OCI-M1 (cell line): ENCODE results near the gene MSI2.
A peak's percentile ranks its signal among the peaks of the same experiment; 100 is the strongest.

Experiments
- DNase-seq: peaks from one replicate; lab custom pipeline; 2025; lab: John Stamatoyannopoulos, UW

The MSI2 gene

DNA sequence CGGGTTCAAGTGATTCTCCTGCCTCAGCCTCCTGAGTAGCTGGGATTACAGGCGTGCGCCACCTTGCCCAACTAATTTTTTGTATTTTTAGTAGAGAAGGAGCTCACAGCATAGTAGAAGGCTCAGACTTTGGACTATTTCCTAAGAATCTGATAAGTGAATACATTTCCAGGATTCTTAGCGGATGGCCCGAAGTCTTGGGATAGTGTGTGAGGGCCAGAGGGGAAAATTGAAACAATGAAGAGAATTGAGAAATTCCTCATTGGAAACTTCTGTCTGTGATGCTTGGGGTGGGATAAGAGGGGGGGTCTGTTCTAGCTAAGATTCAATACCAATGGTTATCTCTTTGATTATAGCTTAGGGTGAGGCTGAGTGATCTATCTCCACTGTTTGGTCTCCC, 183.3 kb downstream of the MSI2 start:
- DNase-seq, result no peak

DNA sequence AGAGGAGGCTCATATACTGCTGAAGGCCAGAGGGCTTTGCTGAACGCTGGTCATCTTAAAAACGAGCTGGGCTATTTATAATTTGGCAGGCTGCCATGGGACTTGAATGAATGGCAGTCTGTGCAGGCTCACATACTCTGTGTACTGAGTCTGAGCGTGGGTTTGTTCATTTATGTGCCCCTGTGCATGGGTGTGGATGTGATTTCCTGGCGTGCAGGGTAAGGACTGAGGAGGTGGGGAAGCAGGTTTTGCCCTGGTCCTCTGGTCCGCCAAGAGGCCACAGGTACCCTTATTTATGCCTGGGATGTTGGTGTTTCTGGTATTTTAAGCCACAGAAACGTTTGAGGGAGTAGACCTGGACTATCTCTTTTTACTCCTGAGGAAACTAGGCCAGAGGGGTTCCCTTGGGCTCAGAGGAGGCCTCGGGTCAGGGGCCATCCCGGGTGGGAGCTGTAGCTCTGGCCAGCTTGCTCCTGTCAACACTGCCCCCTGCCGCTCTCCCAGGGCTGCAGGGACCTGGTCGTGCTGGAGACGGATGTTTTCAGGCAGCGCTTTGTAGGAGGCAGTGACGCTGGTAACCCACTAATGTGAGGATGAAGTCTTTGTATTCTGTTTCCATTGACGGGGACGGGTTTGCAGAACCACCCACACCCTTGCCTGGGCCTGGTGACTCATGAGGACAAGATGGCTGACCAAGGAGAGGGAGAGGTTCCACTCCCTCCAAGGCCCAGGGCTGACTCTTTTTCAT, 184.4 kb downstream of the MSI2 start:
- peak; percentile 25 for DNase-seq

DNA sequence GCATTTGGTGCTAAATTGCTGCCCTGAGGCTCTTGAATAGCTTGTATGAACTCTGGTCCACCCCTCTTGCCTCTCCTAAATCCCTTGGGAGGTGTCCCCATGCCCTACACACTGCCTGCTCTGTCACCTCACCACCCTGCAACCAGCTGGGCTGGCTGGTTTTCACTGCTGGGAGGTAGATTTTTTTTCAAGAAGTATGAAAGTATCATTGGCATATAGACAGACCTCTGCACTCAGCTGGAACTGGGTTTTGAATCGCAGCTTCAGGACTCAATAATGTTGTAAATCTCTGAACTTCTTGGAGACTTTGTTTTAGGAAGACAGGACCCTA, 184.9 kb downstream of the MSI2 start:
- no peak for DNase-seq

DNA sequence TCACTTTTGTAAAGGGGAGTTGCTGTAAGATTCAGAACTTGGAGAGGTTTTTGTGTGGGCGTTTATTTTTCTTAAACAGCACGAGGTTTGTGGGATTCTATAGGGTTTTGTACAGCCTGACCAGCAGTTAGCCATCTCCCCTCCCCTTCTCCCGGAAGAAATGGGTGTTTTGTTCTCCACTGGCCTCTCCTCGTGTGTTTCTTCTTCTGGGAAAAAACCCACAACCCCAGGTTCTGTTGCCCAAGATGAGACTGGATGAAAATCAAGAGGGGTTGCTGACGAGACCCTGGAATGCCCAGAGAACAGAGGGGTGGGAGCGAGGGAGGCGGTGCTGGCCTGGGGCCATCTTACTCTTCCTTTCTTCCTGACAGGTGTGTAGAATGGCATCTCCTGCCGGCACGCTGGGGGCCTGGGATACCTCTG, 186.1 kb downstream of the MSI2 start:
- DNase-seq, result no peak

DNA sequence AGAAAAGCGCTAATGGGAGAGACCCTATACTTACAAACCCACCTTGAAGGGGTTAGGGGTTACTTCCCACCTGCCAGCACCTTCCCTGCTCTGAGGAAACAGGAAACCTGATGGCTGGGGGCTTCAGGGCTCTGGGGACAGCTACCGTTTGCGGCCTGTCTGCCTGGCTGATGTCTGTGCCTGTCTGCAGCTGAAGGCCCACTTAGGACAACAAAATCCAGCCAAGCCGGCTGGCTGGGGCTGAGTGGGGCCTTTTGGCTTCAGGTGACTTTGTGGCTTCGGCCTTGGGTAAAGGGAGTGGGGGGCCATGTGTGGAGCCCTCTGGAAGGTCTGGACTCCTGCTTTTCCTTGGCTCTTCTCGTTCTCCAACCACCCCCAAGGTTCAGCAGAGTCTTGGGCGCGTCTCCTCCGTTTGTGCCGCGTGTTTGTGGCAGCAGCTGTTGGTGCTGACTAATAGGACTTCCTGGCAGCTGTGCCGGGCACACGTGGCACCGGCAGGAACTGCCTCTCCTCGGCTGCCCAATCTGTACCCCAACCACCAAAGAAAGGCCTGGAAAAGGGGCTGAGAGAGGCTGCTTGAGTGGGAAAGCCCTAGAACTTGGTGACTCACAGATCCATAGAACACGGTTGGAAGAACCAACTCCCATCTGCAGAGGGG, 186.7 kb downstream of the MSI2 start:
- no peak for DNase-seq

DNA sequence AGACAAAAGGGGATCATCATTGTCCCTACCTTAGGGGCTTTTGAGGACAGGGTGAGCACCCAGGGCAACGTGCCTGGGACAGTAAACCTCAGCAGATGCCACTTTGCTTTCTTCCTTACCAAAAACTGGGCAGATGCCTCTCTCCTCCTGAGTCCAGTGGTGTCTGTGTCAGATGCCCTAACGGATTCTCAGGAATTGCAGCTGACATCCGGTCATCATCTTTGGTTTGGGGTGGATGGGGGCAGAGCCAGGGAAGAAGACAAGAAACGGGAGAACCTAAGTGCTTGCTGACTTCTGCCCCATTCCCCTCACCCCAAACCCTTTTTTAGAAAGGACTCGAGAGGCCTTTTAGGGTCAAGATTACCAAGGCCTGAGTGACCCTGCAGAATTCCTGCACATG, 187.5 kb downstream of the MSI2 start:
- DNase-seq, result no peak

DNA sequence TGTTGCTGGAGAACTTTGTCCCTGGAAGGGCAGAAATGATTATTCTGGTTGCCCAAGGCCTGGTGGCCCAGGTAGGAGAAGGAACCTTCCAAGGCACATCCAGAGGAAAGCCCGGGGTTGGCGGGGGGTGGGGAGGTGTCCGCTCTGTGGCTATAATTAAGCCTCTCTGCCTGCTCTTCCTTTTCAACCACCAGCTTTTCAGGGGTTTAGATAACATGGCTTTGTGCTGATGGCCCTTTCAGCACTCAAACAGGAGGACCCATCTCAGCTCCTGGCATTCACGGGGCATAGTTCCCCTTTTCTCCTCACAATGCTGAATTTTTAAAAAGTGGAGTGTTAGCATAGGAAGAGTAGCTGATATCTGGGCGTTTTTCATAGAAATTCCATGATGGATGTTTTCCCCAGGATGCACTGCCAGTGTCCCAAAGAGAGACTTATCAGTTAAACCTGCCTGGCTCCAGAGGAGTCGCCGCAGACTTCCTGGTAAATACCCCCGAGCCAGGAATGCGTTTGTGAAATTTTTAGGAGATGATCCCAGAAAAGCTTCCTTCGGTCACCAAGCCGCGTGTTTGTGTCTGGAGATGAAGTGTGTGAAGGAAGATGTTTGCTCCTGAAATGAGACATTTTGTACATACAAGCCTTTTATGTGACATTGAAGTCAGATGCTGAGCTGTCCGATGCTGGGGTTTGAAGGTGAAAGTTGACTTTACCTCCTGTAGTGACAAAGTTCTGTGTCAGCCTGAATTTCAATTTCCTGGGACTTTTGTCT, 188.5 kb downstream of the MSI2 start:
- DNase-seq, result no peak

DNA sequence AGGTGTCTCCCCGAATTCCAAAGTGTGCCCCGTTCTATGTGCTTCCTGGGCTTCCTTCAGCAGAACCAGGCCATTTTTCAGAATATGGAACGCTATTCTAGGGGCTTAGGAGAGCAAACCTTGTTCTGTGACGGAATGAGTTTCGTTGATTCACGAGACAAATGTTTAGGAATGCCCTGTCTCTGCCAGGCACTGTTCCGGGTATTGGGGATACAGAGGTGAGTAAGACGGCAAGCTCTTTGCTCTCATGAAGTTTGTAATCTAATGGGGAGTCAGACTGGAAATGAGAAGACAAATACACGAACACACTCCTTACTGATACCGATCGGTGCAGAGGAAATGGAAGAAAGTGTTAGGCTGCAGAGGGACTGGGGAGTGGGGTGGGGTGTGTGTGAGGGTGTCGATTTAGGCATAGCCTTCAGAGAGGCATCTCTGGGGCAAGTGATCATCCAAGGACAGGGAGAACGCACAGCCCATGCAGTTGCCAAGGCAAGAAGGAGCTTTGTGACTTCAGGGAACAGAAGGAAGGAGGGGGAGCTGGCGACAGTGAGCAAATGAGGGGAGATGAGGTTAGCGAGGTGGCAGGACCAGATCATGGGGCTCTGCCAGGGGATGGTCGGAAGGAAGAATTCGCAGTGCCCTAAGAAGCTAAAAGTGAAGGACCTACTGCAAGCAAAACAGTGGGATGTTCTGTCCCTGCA, 189.6 kb downstream of the MSI2 start:
- no peak for DNase-seq

DNA sequence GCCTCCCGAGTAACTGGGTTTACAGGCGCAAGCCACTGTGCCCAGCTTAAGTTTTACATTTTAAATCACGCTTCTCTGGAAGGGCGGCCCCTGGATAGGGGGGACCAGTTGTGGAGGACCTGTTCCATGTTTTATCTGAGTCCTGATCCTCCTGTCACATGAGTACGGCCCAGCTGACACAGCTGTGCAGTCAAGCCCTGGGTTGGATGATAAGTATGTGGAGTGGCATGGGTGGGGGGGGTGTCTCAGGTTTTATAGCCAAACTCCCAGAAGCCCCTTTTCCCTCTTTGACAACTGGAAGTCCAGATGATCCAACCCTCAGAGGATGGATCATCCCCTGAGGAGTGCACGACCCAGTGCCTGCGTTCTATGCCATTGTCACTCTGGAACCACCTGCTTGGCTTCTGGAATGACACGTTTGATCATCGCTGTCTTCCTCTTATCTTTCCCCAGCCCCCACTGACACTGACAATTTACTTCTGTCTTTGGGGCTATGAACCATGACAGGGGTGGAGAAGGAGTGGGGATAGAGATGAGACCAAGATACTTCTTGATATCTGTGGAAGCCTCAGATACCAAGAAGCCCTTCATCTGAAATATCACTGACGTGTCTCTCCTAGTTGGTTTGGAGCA, 191.2 kb downstream of the MSI2 start:
- peak; percentile 32 for DNase-seq

DNA sequence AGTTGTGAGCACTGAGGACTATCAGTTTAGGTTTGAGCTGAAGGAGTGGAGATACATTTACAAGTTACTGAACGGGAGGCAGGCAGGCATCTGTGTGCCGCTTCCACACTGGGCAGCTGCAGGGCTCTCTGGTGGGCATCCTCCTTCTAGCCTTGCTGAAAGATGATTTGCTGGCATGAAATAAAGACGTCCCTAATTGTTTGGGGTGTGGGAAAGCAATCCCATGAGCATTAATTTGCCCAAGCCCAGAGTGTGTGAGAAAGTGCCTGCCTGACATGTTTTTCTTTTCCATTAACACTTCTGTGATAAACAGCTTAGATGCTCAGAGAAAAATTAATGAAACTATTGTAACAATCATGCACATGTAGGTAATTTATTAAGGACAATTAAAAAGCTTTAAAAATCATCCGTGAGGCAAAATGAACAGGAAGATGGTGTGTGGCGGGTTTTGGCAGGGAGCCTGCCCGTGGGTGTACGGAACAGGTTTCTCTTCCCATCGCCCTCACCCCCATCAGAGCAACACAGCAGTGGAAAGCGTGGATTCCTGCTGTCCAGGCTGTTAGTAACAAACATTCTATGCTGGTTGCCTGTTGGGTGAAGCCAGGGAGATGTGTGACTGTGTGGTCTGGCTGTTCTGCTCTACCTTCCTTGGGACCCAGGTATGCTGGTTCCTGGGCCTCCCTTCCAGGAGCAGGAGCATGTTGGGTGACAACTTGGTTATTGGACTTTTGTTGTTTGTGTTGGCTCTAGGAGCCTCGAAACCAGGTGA, 191.9 kb downstream of the MSI2 start:
- no peak for DNase-seq

DNA sequence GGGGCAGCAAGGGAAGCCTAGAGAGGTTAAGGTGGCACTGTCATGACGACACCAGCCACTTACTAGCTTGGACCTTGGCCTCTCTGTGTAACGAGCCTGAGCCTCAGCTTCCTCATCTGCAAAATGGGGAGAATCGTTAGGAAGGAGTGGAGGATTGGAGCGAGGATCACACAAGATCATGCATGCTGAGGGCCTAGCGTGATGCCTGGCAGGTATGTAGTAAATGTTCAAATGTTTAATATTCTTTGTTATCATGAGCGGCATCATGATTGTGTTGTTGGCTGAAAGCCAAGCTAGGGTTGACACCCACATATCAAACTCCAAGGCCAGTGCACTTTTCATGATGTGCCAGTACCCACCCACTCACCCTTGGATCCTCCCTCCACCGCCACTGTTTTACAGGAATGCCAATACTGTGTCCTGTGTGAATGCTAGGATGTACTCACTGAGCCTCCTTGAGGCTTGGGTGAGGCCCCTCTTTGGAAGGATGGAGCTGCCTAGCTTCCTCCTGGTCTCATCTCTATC, 192.5 kb downstream of the MSI2 start:
- no peak for DNase-seq

DNA sequence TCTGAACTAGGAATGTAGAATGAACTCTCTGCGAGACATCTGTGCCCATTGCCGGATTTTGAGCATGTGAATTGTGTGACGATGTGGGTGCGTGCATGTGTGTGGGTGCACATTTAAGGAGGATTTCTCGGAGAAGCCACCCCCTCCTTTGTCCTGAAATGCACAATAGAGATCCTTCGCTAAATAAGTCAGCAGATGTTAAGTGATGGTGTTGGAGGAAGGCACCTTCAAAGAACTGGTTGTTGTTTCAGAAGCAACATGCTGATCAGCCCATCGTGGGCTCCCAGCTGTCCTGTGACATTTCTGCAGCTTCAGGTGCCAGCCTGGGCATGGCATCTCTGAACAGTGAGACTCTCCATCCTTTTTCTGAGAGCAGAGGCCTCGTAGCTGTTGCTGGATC, 194.9 kb downstream of the MSI2 start:
- DNase-seq, result no peak

DNA sequence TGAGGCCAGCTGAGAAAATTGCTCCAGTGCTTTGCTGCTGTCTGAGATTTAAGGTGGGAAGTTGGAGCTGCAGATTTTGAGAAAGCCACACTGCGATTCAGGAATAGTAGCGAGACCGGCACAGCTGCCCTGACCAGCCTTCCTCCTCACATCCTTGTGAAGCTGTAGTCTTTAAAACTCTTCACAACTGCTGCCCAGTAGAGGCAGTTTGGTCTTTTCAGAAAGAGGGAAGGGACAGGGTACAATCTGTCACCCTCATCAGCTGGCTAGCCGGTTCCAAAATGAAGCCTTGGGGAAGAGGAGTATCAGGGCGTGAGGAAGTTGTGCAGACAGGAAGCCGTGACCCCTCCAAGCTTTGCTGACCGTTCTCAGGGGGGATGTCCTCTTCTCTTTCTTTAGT, 195.3 kb downstream of the MSI2 start:
- DNase-seq, result no peak

DNA sequence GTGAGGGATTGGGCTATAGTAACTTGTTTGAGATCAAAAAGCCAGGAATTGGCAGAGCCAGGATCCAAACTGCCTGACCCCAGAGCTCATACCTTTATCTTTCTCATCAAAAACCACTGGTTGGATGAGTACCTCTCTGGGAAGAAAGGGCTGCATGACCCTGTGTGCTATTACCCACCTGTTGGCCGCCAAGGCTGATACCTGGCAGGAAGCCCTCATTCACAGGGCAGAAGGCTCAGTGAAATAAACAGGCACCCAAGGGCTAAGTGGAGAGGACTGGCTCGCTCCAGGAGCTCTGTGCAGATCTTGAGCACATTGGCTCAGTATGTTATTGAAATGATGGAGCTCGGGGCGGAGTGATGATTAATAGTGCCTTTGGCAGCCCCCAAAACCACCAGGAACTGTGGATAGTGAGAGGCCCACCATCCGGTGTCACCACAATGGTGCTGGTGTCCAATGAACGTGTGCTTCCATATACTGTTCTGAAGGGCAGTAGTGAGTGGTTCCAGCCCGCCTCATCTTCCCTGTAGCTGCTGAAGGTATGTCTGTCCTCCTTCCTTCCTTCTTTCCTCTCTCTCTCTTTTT, 197.6 kb downstream of the MSI2 start:
- DNase-seq, result no peak

DNA sequence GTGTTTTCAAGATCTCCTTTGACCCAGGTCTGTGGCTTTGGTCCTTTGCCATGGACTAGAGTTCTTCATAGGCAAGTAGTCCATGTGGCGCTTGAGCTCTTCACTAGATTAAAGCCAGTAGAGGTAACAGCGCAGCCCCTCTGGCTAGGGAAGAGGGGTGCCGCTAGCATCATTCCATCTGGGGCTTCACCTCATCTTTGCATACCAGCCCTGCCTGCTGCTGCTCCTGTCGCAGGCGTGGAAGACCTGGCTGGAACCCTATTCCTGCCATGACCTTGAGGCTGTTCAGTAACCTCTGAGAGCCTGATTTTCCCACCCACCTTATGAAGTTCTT, 198.4 kb downstream of the MSI2 start:
- no peak for DNase-seq

DNA sequence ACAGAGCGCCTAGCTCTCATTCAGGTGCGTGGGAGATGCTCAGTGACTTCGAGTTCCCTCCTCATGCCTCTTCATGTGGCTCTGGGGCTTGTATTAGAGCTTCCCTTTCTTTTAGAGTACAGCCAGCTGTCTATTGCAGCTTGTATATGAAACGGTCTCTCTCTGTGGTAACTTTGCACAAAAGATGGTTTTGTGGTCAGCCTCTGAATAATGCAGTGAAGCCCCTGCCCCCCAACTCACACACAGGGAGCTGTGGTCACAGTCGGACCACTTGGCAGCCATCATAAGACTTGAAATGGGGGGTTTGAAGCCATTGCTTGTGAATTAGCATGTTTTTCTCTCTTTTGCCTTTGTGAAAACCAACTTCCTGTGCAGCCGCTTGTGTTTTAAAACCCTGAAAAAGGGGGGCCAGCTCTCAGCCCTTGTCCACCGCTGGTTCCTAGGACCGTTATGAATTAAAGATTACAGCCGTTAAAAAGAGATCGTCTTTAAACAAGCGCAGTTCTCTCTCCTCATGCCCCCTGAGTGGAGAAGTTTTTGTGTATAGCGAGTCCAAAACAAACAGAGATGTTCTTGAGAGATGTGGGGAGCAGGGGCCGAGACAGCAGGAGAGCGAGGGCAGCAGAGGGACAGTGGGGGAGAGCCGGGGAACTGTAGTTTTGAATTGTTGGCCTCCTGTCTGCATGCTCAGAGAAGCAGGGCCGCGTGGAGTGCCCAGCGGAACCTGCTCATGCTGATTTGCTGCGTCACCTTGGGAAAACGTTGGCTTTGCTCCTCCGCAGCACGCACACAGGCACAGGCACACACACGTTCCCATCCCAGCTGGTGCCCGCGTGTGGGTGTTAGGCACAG, 199.0 kb downstream of the MSI2 start:
- DNase-seq, result peak; percentile 17

DNA sequence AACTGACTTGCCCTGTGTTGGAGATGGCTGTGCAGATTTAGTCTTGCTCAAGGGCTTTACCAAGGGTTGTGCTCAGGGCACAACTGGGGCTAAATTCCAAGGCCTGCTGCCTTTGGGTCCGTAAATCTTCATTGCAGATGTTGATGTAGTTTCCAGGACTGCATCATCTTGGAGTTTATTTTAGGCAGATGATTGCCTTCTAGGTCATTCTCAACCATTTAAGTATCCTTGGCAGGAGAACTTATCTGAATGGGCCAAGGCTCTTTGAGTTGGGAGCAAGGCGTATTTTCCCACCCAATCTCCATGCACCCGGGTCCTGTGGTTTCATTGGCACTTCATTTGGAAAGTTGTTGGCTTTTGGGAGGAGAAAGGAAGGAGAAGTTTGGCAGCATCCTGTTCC, 200.3 kb downstream of the MSI2 start:
- no peak for DNase-seq

DNA sequence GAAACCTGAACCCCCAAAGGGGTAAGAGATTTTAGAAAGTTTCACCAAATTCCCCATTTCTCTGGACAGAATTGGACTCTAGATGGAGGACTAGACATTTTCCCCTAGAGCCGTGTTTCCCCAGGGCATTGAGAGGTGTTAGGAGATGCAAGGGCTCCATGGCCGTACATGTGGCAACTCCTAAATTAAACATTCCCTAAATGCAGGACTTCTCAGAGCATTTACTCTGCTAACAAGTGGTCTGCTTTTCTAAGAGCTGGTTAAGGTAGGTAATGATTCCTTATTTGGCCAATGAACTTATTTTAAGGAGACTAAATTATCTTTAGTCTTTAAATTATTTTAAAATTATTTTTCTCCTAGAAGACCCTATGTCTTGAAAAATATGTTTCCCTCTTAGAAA, 200.9 kb downstream of the MSI2 start:
- DNase-seq, result no peak

DNA sequence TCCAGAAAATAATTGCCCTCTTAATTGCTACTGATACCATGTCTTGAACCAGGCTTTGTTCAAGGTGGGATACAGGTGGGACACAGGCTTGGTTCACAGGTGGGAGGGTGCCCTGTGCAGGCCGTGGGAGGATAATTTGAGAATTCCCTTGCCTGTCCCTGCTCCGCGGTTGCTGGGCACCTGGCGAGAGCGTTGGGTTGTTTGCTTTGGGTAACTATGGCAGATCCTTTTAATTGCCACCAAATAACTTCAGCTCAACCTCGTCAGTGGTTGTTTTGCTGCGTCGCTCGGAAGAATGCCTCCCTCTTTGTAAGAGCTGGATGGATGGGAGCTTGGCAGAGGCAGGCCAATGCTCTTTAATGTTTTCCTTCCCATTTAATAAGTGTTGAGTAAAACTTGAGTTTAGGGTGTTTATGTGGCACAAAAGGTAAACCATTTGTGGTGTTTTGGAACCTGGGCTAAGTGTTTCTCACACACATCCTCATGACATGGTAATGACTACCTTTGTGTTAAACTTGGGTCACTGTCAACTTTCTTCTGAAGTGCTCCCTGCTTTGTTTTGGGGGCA, 202.5 kb downstream of the MSI2 start:
- DNase-seq, result no peak
